Spleen (tissue), 11 donors: ENCODE results near the gene ENDOD1. TPM values are rescaled to one million over a fixed set of nuclear protein-coding genes. Genes with fewer than 3 reads are reported as not detected.
A peak's percentile ranks its signal among the peaks of the same experiment; 100 is the strongest.

Experiments used
- DNase-seq: peaks from one replicate; pipeline ENCODE4 v3.0.0-alpha.2; 2020
- H3K27ac ChIP-seq, 8 donors: fragments of 200-600 bp; sonication (generic) in 7 of 8; 1 replicate in 4 of 8; 2 replicates in 4 of 8; pipeline versions ENCODE4 v1.5.0 to v1.8.0; 2016 to 2021; ENCODE audit warnings: inconsistent platforms in 4 of 8, mild to moderate bottlenecking in 4 of 8, moderate library complexity in 1 of 8
- H3K27me3 ChIP-seq, 7 donors: fragments of 200-600 bp; sonication (generic) in 6 of 7; replicated peaks in 1 of 7; 1 replicate in 4 of 7; 2 replicates in 3 of 7; pipeline versions ENCODE4 v1.5.0 to v1.8.0; 2016 to 2021; ENCODE audit warnings: inconsistent platforms in 3 of 7, mild to moderate bottlenecking in 1 of 7
- H3K36me3 ChIP-seq, 6 donors: fragments of 200-600 bp; sonication (generic) in 5 of 6; 1 replicate in 4 of 6; 2 replicates in 2 of 6; pipeline versions ENCODE4 v1.5.0 to v1.8.0; 2016 to 2021; ENCODE audit warnings: inconsistent platforms in 2 of 6
- H3K4me1 ChIP-seq, 6 donors: fragments of 200-600 bp; sonication (generic) in 5 of 6; 1 replicate in 3 of 6; 2 replicates in 3 of 6; pipeline versions ENCODE4 v1.5.0 to v1.8.0; 2016 to 2021; ENCODE audit warnings: inconsistent platforms in 3 of 6
- H3K4me3 ChIP-seq, 8 donors: fragments of 200-600 bp; sonication (generic) in 7 of 8; 1 replicate in 4 of 8; 2 replicates in 4 of 8; pipeline versions ENCODE4 v1.5.0 to v1.8.0; 2016 to 2021; ENCODE audit warnings: inconsistent platforms in 4 of 8, mild to moderate bottlenecking in 4 of 8, moderate library complexity in 2 of 8
- H3K9me3 ChIP-seq, 8 donors: fragments of 200-600 bp; sonication (generic) in 7 of 8; 1 replicate in 4 of 8; 2 replicates in 4 of 8; pipeline versions ENCODE4 v1.5.0 to v1.8.0; 2016 to 2021; ENCODE audit warnings: inconsistent platforms in 4 of 8
- POLR2A ChIP-seq, 3 donors: fragments of 450-650 bp; IDR thresholded peaks; one replicate each; pipeline ENCODE4 v1.5.1; 2017; ENCODE audit warnings: antibody characterized with exemption in 3 of 3, mild to moderate bottlenecking in 1 of 3
- POLR2AphosphoS5 ChIP-seq, 3 donors: sonication (generic); formaldehyde crosslinking; IDR thresholded peaks; one replicate each; pipeline ENCODE4 v1.5.1; 2017; ENCODE audit warnings: antibody characterized with exemption in 3 of 3
- WGBS, 5 donors: extraction: QIAGEN DNeasy Blood & Tissue Kit in 3 of 5; methylation state at CpG; one replicate each; pipeline versions ENCODE4 v1.1.5 to v1.1.7; 2013 to 2018; 5-methylcytosine and 5-hydroxymethylcytosine counted together
- intact Hi-C: fragments of 100-400 bp; cut with DNase I; formaldehyde crosslinking; loops from one replicate; pipeline ENCODE4 v1.15.0; 2023; ENCODE audit warnings: low total_unique reads
- polyA plus RNA-seq, 3 donors: library from polyadenylated mRNA; stranded (reverse); fragments of 200-250 nt; gene quantifications; one replicate each; pipeline ENCODE4 v1.2.1, GENCODE V29; 2013
- total RNA-seq, 7 donors: library from RNA; depleted of rRNA in 3 of 7; stranded (reverse); fragments of >200 nt in 3 of 7; fragmentation: NEBNext Ultra II Directional in 4 of 7; extraction: Animal tissue kit (Norgen Biotek cat#: 25700) in 4 of 7; gene quantifications; one replicate each; pipeline versions ENCODE4 v1.1.0 to v1.2.1, GENCODE V29; 2016 to 2021
- TF ChIP-seq, protein P1 (sequence below), 11 experiments: fragments of 200-600 bp in 7 of 11; fragments of 450-650 bp in 4 of 11; sonication (generic) in 4 of 11; IDR thresholded peaks in 8 of 11; conservative IDR thresholded peaks in 3 of 11; 1 replicate in 7 of 11; 2 replicates in 4 of 11; pipeline versions ENCODE4 v1.4.0 to v1.8.0; 2016 to 2021; ENCODE audit warnings: antibody characterized with exemption in 11 of 11, inconsistent platforms in 4 of 11, mild to moderate bottlenecking in 1 of 11
- donor health status: healthy with polysubstance abuse.
- donor health status: DM: no; HTN: no; CAD: no; lungs with moderate emphysema.
- donor health status: DM: no; HTN: no; CAD: no.
- donor health status: Bipolar disorder and iron deficiency.
- donor health status: healthy.
- donor health status: DM: no; HTN: no; CAD: no.
- donor health status: DM: yes; HTN: yes; CAD: no.

Gene ENDOD1
- total and polyA plus RNA-seq, 10 donors: 6.3 to 80.5 (median 58.4) TPM

DNA sequence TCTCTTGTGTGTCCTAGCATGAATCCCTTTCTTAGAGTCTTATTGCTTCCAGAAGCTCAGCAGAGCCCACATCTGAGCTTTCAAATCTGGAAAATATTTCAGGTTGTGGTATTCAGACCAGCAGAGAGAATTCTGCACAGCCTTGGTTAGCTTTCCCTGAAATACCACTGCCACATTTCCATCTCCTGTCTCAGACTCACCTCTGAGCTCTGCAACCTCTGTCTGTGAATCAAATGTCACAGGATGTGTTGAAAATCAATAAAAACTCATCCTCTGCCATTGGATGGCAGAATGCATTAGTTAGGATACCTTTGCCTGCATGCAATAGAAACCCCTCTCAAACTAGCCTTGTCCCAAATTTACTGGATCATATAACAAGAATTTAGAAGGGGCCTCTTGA is 47.7 kb downstream of the ENDOD1 start:
- no peak for DNase-seq
- intact Hi-C loops: no loop called here
- no peaks in the 10 kb centered on the region for H3K9me3 ChIP-seq

DNA sequence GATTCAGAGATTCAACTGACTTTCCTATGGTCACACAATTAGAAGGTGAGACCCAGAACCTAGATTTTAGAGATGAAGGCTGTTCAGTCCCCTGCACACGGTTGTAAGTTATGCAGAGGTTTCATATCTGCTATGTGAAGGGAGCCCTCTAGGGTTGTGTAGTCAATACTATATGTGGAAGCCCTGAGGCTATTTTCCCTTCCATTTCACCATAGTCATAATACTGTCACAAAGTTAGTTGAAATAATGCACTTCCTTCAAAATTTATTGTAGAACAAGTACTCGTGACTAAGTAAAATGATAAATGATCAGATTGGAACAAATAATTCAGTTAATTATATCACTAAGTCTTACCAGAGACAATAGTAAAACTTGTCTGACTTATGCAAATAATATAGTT is 48.8 kb downstream of the ENDOD1 start:
- no peaks in the 10 kb centered on the region for H3K9me3 ChIP-seq
- peaks cover 0 to 12% (median 6%) of the 10 kb centered on the region in 6 donors for H3K4me1 ChIP-seq
- no peak for DNase-seq
- H3K27ac ChIP-seq: no peak overlapping the region
- H3K27me3 ChIP-seq: no peaks in the 10 kb centered on the region
- 19 to 28% (median 26%) methylated on average over 2 of the region's 2 CpGs for WGBS, 5 donors
- TF ChIP-seq, protein P1, sequence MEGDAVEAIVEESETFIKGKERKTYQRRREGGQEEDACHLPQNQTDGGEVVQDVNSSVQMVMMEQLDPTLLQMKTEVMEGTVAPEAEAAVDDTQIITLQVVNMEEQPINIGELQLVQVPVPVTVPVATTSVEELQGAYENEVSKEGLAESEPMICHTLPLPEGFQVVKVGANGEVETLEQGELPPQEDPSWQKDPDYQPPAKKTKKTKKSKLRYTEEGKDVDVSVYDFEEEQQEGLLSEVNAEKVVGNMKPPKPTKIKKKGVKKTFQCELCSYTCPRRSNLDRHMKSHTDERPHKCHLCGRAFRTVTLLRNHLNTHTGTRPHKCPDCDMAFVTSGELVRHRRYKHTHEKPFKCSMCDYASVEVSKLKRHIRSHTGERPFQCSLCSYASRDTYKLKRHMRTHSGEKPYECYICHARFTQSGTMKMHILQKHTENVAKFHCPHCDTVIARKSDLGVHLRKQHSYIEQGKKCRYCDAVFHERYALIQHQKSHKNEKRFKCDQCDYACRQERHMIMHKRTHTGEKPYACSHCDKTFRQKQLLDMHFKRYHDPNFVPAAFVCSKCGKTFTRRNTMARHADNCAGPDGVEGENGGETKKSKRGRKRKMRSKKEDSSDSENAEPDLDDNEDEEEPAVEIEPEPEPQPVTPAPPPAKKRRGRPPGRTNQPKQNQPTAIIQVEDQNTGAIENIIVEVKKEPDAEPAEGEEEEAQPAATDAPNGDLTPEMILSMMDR (IDR thresholded peaks at IDR 0.05 in 8 of 11, conservative IDR thresholded peaks at IDR 0.05 in 3 of 11): peak in 2 of 11 experiments; percentile 31 to 32
- TF ChIP-seq POLR2AphosphoS5 (IDR thresholded peaks at IDR 0.05): no peak
- no peak for TF ChIP-seq POLR2A (IDR thresholded peaks at IDR 0.05)
- no peak overlapping the region for H3K4me3 ChIP-seq
- intact Hi-C loops: no loop called here
- peaks cover 0 to 6% (median 0%) of the 10 kb centered on the region in 6 donors for H3K36me3 ChIP-seq

More for the DNA sequence above, 47.7 kb downstream of the ENDOD1 start:
- peaks cover 0 to 12% (median 0%) of the 10 kb centered on the region in 6 donors for H3K36me3 ChIP-seq
- H3K27me3 ChIP-seq: no peaks in the 10 kb centered on the region
- H3K4me3 ChIP-seq: no peak overlapping the region
- no peak for TF ChIP-seq POLR2AphosphoS5 (IDR thresholded peaks at IDR 0.05)
- TF ChIP-seq POLR2A (IDR thresholded peaks at IDR 0.05): no peak
- TF ChIP-seq, protein P1 (IDR thresholded peaks at IDR 0.05 in 8 of 11, conservative IDR thresholded peaks at IDR 0.05 in 3 of 11): no peak
- H3K4me1 ChIP-seq: peaks cover 0 to 12% (median 6%) of the 10 kb centered on the region in 6 donors
- no peak overlapping the region for H3K27ac ChIP-seq

- Histone ChIP-seq H3K27ac (no peak overlapping the region), H3K27me3 (no peaks in the 10 kb centered on the region), H3K4me3 (no peak overlapping the region), H3K9me3 (no peaks in the 10 kb centered on the region), H3K4me1 (peaks cover 0 to 7% (median 0%) of the 10 kb centered on the region in 6 donors), H3K36me3 (no peaks in the 10 kb centered on the region)
- TF ChIP-seq POLR2A (IDR thresholded peaks at IDR 0.05): no peak
- no peak for TF ChIP-seq POLR2AphosphoS5 (IDR thresholded peaks at IDR 0.05)
- TF ChIP-seq, protein P1 (IDR thresholded peaks at IDR 0.05 in 8 of 11, conservative IDR thresholded peaks at IDR 0.05 in 3 of 11): no peak
- 79 to 84% (median 81%) methylated on average over 4 of the region's 4 CpGs for WGBS, 5 donors
- DNase-seq: no peak
- intact Hi-C loops: no loop called here
Measured at GRCh38 chr11:95140397-95141033, 50.9 kb downstream of the ENDOD1 start.

GRCh38 chr11:95142431-95142830 is 52.8 kb downstream of the ENDOD1 start:
- no peak for DNase-seq
- H3K27me3 ChIP-seq: no peaks in the 10 kb centered on the region
- intact Hi-C loops: no loop called here
- no peak for TF ChIP-seq POLR2AphosphoS5 (IDR thresholded peaks at IDR 0.05)
- no peaks in the 10 kb centered on the region for H3K9me3 ChIP-seq
- H3K27ac ChIP-seq: no peak overlapping the region
- H3K4me1 ChIP-seq: peaks cover 0 to 8% (median 3%) of the 10 kb centered on the region in 6 donors
- H3K36me3 ChIP-seq: no peaks in the 10 kb centered on the region
- no peak overlapping the region for H3K4me3 ChIP-seq
- WGBS, 5 donors: 76 to 88% (median 83%) methylated on average over 2 of the region's 2 CpGs
